Heart left ventricle (tissue), 16 donors: ENCODE data around the gene TBC1D7. TPM values are rescaled to one million over a fixed set of nuclear protein-coding genes. Genes with fewer than 3 reads are reported as not detected.

ENCODE experiments used
- ATAC-seq, 4 donors: fragments of 200-7000 bp; cut with Tn5 transposase; one replicate each; pipeline ENCODE4 v1.9.1; 2020 to 2022; ENCODE audit warnings: moderate library complexity in 4 of 4, mild to moderate bottlenecking in 3 of 4, moderate number of reproducible peaks in 1 of 4
- DNase-seq, 5 donors: peaks; one replicate each; pipeline ENCODE4 v3.0.0-alpha.2; 2020
- H3K27ac ChIP-seq, 12 donors: fragments of 200-600 bp; sonication (generic) in 4 of 12; one replicate each; pipeline versions ENCODE4 v1.5.0 to v1.8.0; 2016 to 2022; ENCODE audit warnings: mild to moderate bottlenecking in 2 of 12
- H3K27me3 ChIP-seq, 9 donors: fragments of 200-600 bp; sonication (generic) in 2 of 9; one replicate each; pipeline versions ENCODE4 v1.5.1 to v1.8.0; 2016 to 2022; ENCODE audit warnings: mild to moderate bottlenecking in 3 of 9
- H3K36me3 ChIP-seq, 9 donors: fragments of 200-600 bp; sonication (generic) in 2 of 9; one replicate each; pipeline versions ENCODE4 v1.5.0 to v1.8.0; 2018 to 2022; ENCODE audit warnings: mild to moderate bottlenecking in 2 of 9
- H3K4me1 ChIP-seq, 12 donors: fragments of 200-600 bp; sonication (generic) in 4 of 12; one replicate each; pipeline versions ENCODE4 v1.5.0 to v1.8.0; 2016 to 2022; ENCODE audit warnings: mild to moderate bottlenecking in 3 of 12
- H3K4me3 ChIP-seq, 12 donors: fragments of 200-600 bp; sonication (generic) in 4 of 12; one replicate each; pipeline versions ENCODE4 v1.5.0 to v1.8.0; 2017 to 2022; ENCODE audit warnings: mild to moderate bottlenecking in 9 of 12, moderate library complexity in 4 of 12
- H3K9me3 ChIP-seq, 12 donors: fragments of 200-600 bp; sonication (generic) in 4 of 12; one replicate each; pipeline versions ENCODE4 v1.5.0 to v1.8.0; 2016 to 2022; ENCODE audit warnings: mild to moderate bottlenecking in 1 of 12
- POLR2A ChIP-seq, 2 donors: fragments of 450-650 bp; IDR thresholded peaks; one replicate each; pipeline ENCODE4 v1.6.1; 2017; ENCODE audit warnings: antibody characterized with exemption in 2 of 2, mild to moderate bottlenecking in 2 of 2, moderate library complexity in 2 of 2
- WGBS, 4 donors: extraction: QIAGEN DNeasy Blood & Tissue Kit in 2 of 4; methylation state at CpG; one replicate each; pipeline versions ENCODE4 v1.1.5 to v1.1.7; 2013 to 2018; 5-methylcytosine and 5-hydroxymethylcytosine counted together
- intact Hi-C, 10 donors: fragments of 100-400 bp; cut with DNase I; formaldehyde crosslinking; loops; one replicate each; pipeline versions ENCODE4 v1.11.1 to v1.14.2; 2022
- polyA plus RNA-seq, 2 donors: library from polyadenylated mRNA; stranded (reverse); fragments of 200-250 nt; gene quantifications; one replicate each; pipeline ENCODE4 v1.2.3, GENCODE V29; 2013
- total RNA-seq, 9 donors: library from RNA; depleted of rRNA in 2 of 9; stranded (reverse); fragments of >200 nt in 2 of 9; fragmentation: NEBNext Ultra II Directional in 3 of 9; extraction: Animal tissue kit (Norgen Biotek cat#: 25700) in 3 of 9; gene quantifications; one replicate each; pipeline versions ENCODE4 v1.1.0 to v1.2.4, GENCODE V29; 2016 to 2023
- TF ChIP-seq, protein P1 (sequence below), 12 donors: fragments of 200-600 bp; sonication (generic) in 4 of 12; IDR thresholded peaks; one replicate each; pipeline versions ENCODE4 v1.5.0 to v1.8.0; 2018 to 2022; ENCODE audit warnings: antibody characterized with exemption in 12 of 12, mild to moderate bottlenecking in 5 of 12
- donor health status: ischemic (EF 13 %, LVEDD 7.1; RV severe dilation, severe dysfunction).
- donor health status: healthy with polysubstance abuse.
- donor health status: DM: no; HTN: yes; CAD: no.
- donor health status: DM: no; HTN: no; CAD: no.
- donor health status: ischemic (EF 25% LVEDD 6.9; RV normal size, moderate dysfunction).
- donor health status: ischemic (EF 25% LVEDD 5.7; RV mildly dilated, moderate dysfunction).
- donor health status: healthy.
- donor health status: DM: yes; HTN: yes; CAD: no.
- donor health status: ischemic (EF 35%, LVEDD 5.7; RV mildly dilated, moderate dysfunction).
- donor health status: nonischemic (EF 11% LVEDD 7.7; RV severe dilation, severe dysfunction).
- donor health status: DM: yes; HTN: yes; CAD: no.
- donor health status: PGD.
- donor health status: ischemic (EF 29% LVEDD 5.4; RV normal size, mild dysfunction).
- donor health status: nonischemic (EF 23%, LVEDD 6.1; RV moderate dilation, normal function).

Gene TBC1D7
- total and polyA plus RNA-seq, 11 donors: 17.0 to 31.9 (median 22.9) TPM

DNA sequence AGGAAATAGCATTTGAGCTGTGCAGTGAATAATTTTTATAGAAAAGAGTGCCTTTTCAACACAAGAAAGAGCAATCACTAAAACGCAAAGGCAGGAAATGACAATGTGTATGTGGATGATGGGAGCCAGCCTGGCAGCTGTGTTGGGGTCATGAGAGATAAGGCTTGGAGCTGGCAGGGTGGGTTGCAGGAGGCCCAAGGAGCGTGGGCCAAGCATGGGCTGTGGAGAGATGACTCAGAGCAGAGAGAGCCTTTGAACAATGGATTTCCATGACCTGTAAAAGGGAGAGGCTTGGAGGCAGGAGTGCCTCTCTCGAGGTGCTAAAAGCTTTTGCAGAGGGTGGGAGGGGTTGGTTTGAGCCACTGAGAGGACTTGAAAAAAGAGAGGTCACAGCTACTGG, 6.6 kb upstream of the TBC1D7 start:
- peak in 1 of 5 donors; percentile 45 for DNase-seq
- Histone ChIP-seq H3K36me3 (no peaks in the 10 kb centered on the region), H3K9me3 (no peaks in the 10 kb centered on the region), H3K27ac (peak overlapping the region in 1 of 12 donors; percentile 6), H3K27me3 (no peaks in the 10 kb centered on the region), H3K4me3 (no peak overlapping the region), H3K4me1 (peaks cover 0 to 33% (median 5%) of the 10 kb centered on the region in 12 donors)
- WGBS, 4 donors: 27 to 40% (median 35%) methylated on average over 3 of the region's 3 CpGs
- no peak for TF ChIP-seq POLR2A (IDR thresholded peaks at IDR 0.05)
- TF ChIP-seq, protein P1, sequence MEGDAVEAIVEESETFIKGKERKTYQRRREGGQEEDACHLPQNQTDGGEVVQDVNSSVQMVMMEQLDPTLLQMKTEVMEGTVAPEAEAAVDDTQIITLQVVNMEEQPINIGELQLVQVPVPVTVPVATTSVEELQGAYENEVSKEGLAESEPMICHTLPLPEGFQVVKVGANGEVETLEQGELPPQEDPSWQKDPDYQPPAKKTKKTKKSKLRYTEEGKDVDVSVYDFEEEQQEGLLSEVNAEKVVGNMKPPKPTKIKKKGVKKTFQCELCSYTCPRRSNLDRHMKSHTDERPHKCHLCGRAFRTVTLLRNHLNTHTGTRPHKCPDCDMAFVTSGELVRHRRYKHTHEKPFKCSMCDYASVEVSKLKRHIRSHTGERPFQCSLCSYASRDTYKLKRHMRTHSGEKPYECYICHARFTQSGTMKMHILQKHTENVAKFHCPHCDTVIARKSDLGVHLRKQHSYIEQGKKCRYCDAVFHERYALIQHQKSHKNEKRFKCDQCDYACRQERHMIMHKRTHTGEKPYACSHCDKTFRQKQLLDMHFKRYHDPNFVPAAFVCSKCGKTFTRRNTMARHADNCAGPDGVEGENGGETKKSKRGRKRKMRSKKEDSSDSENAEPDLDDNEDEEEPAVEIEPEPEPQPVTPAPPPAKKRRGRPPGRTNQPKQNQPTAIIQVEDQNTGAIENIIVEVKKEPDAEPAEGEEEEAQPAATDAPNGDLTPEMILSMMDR (IDR thresholded peaks at IDR 0.05): no peak
- intact Hi-C loops: loop anchor here (1.0 to 10.0 kb wide), 14 partner anchors 62 to 732 kb away; partner anchors contain the start of genes GFOD1 (in 2 of the 10) and NOL7 (in 2 of the 10)
- peak in 3 of 4 donors; percentile 23 to 76 (median 54) for ATAC-seq

DNA sequence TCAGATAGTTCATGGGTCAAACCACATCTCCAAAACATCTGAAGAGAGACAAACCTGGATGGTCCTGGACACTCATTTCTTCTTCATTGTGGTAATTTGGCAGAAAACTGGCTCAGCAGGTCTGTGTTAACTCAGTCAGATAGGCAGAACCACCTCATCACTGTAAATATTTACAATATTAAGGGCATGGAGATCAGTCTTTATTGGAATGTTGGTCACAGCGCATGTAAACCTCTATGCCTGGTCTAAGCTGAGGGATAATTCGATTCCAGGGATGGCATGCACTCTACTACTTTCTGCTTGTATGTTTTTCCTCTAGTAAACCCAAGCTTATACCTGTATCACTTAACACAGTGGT, 4.0 kb upstream of the TBC1D7 start:
- no peak overlapping the region for H3K4me3 ChIP-seq
- intact Hi-C loops: loop anchor here in 8 of 10 donors (2.0 to 10.0 kb wide), 8 partner anchors 122 to 735 kb away; partner anchors contain the start of gene NOL7 (in 2 of the 8)
- ATAC-seq: no peak
- H3K9me3 ChIP-seq: no peaks in the 10 kb centered on the region
- peak overlapping the region in 9 of 12 donors; percentile 2 to 76 (median 64) for H3K27ac ChIP-seq
- H3K4me1 ChIP-seq: peaks cover 0 to 46% (median 12%) of the 10 kb centered on the region in 12 donors
- H3K27me3 ChIP-seq: no peaks in the 10 kb centered on the region
- TF ChIP-seq, protein P1 (IDR thresholded peaks at IDR 0.05): no peak
- no peak for TF ChIP-seq POLR2A (IDR thresholded peaks at IDR 0.05)
- no peaks in the 10 kb centered on the region for H3K36me3 ChIP-seq
- 68 to 82% (median 76%) methylated on average over 2 of the region's 2 CpGs for WGBS, 4 donors
- DNase-seq: no peak

DNA sequence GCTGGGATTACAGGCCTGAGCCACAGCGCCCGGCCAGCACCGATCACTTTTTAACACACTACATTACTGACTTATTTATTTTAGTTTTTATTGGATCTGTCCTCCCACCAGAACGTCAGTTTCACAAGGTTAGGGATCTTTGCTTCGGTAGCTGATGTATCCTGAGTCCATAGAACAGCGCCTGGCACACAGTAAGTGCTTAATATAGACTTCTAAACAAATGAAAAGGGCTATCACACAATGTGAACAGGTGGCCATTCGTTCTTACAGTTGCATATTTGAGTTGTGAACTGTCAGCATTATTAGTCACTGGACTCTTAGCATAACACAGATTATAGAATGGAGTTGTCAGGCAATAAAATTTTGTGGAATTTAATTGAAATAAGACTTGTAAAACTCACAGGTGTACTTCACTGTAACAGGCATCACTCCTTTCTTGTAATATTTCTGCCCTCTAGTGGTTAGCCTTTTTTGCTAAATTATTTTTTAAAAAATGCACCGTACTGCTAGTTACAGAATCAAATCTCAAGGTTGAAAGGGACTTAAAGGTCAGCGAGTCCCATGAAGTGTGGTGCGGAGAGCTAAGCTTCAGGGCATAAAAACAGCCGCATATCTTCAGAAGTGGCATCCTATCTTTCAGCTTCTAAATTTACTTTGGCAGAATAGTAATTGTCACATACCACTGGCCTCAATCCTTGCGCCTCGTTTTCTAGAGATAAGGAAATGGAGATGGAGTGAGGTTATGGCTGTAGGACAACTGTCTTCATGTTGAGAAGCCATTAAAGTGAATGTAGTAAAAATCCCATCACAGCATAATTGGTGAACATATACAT, 3.4 kb upstream of the TBC1D7 start:
- H3K27ac ChIP-seq: peak overlapping the region in 11 of 12 donors; percentile 3 to 76 (median 57)

More for the DNA sequence above, 3.4 kb upstream of the TBC1D7 start:
- 41 to 45% (median 43%) methylated on average over 13 of the region's 13 CpGs for WGBS, 4 donors
- no peaks in the 10 kb centered on the region for H3K27me3 ChIP-seq
- H3K4me1 ChIP-seq: peaks cover 0 to 48% (median 17%) of the 10 kb centered on the region in 12 donors
- H3K4me3 ChIP-seq: no peak overlapping the region
- ATAC-seq: peak in 2 of 4 donors; percentile 2 to 19
- TF ChIP-seq, protein P1 (IDR thresholded peaks at IDR 0.05): peak; percentile 49 to 73 (median 62)
- no peak for TF ChIP-seq POLR2A (IDR thresholded peaks at IDR 0.05)
- DNase-seq: no peak
- peaks cover 0 to under 1% (median 0%) of the 10 kb centered on the region in 9 donors for H3K36me3 ChIP-seq
- no peaks in the 10 kb centered on the region for H3K9me3 ChIP-seq
- intact Hi-C loops: loop anchor here in 9 of 10 donors (2.0 to 10.0 kb wide), 9 partner anchors 123 to 736 kb away; partner anchors contain the start of gene NOL7 (in 2 of the 9)
